Heart left ventricle (tissue), 13 donors: ENCODE measurements around the gene MT2A.

Experiments
- CTCF ChIP-seq, 12 donors: fragments of 200-600 bp; sonication (generic) in 4 of 12; IDR thresholded peaks; one replicate each; pipeline versions ENCODE4 v1.5.0 to v1.8.0; 2018 to 2022; ENCODE audit warnings: antibody characterized with exemption in 12 of 12, mild to moderate bottlenecking in 5 of 12
- POLR2A ChIP-seq, 2 donors: fragments of 450-650 bp; IDR thresholded peaks; one replicate each; pipeline ENCODE4 v1.6.1; 2017; ENCODE audit warnings: antibody characterized with exemption in 2 of 2, mild to moderate bottlenecking in 2 of 2, moderate library complexity in 2 of 2
- donor health status: ischemic (EF 13 %, LVEDD 7.1; RV severe dilation, severe dysfunction).
- donor health status: DM: no; HTN: yes; CAD: no.
- donor health status: DM: no; HTN: no; CAD: no.
- donor health status: ischemic (EF 25% LVEDD 6.9; RV normal size, moderate dysfunction).
- donor health status: ischemic (EF 25% LVEDD 5.7; RV mildly dilated, moderate dysfunction).
- donor health status: ischemic (EF 35%, LVEDD 5.7; RV mildly dilated, moderate dysfunction).
- donor health status: nonischemic (EF 11% LVEDD 7.7; RV severe dilation, severe dysfunction).
- donor health status: DM: yes; HTN: yes; CAD: no.
- donor health status: PGD.
- donor health status: ischemic (EF 29% LVEDD 5.4; RV normal size, mild dysfunction).
- donor health status: nonischemic (EF 23%, LVEDD 6.1; RV moderate dilation, normal function).

- no peak for TF ChIP-seq CTCF (IDR thresholded peaks at IDR 0.05)
- no peak for TF ChIP-seq POLR2A (IDR thresholded peaks at IDR 0.05)
These were observed 49.4 kb downstream of the MT2A start, which contains the start of gene MT1F for GRCh38 chr16:56657555-56658326.
